ENCODE measurements around the gene EYA2.
"Not testable (repeated sequence)": the region's sequence is repeated elsewhere in the genome, so short reads cannot be mapped to it uniquely, and the experiment has no call there.

Gene EYA2

DNA sequence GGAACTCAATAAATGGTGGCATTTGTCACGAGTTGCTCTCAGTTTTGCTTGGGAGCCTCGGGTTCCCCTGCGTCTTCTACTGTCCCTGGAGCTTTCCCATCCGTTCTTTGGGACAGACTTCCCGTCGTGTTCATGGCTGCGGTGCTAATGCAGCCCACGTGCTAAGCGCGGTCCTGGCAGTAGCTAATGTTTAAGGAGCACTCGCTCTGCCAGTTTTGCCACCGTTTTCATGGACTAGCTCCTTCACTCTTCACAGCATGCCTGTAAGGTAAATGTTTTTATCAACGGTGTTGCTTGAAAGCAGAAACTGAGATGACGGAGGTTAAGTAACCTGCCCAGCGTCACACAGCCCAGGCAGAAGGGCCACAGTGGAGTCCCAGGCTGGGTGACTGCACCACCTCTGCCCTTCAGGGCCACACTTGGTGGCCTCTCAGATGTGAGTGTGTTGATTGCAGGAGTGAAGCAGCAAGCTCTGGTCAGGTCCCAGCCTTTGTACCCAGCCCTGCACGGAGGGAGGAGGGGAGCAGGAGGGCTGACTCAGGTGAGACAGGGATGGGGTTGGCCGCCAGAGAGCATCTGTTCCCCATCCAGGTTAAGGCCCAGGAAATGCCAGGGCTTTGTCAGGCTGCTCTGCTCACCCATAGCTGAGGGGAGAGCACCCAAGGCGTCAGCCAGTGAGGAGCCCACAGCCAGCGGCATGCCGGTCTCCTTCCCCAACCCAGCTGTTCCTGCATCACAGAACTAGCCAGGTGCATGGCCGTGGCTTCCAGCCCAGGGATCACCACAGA, 280.0 kb downstream of the EYA2 start:
- Histone ChIP-seq H3K36me3 (ENCODE audit: insufficient read depth) (0 out of 2 replicates have a peak, but pooled peaks cover 3% of the 10 kb centered on the region), H3K4me1 (ENCODE audit: low read depth, poor library complexity, severe bottlenecking) (no peaks in the 10 kb centered on the region), H4K20me1 (ENCODE audit: insufficient read depth) (no peaks in the 10 kb centered on the region), H3K27me3 (ENCODE audit: insufficient read depth, low read depth) (no peaks in the 10 kb centered on the region), H3K79me2 (ENCODE audit: insufficient read depth, low read depth) (no peaks in the 10 kb centered on the region), H3K27ac (no peak overlapping the region), H3K4me3 (IDR thresholded peaks at IDR 0.05; ENCODE audit: insufficient read depth, low read depth, low read length) (no peak overlapping the region), H2AFZ (ENCODE audit: low read depth) (no peak overlapping the region), H3K9ac (no peak overlapping the region), H3K4me2 (no peak overlapping the region)
- TF ChIP-seq, protein P1, sequence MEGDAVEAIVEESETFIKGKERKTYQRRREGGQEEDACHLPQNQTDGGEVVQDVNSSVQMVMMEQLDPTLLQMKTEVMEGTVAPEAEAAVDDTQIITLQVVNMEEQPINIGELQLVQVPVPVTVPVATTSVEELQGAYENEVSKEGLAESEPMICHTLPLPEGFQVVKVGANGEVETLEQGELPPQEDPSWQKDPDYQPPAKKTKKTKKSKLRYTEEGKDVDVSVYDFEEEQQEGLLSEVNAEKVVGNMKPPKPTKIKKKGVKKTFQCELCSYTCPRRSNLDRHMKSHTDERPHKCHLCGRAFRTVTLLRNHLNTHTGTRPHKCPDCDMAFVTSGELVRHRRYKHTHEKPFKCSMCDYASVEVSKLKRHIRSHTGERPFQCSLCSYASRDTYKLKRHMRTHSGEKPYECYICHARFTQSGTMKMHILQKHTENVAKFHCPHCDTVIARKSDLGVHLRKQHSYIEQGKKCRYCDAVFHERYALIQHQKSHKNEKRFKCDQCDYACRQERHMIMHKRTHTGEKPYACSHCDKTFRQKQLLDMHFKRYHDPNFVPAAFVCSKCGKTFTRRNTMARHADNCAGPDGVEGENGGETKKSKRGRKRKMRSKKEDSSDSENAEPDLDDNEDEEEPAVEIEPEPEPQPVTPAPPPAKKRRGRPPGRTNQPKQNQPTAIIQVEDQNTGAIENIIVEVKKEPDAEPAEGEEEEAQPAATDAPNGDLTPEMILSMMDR (conservative IDR thresholded peaks at IDR 0.05; ENCODE audit: low read depth, low read length) = no peak

DNA sequence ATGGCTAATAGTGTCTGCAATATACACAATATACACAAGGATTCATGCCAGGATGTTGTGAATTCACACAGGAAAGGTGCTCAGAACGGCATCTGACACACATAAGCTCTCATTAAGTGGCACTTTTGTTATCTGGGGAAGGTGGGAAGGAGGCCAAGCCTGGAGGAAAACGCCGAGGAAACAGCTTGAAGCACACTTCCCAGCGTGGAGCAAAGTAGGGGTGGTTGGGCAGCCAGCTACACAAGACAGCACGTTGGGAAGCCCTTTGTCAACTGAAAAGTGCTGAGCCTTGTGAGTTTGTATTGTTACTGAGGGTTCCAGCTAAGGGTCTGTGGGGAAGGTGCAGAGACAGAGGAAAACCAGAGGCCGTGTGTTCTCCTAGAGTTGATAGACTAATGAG, 280.9 kb downstream of the EYA2 start:
- Histone ChIP-seq H3K27ac (no peak overlapping the region), H3K9ac (no peak overlapping the region), H3K36me3 (ENCODE audit: insufficient read depth) (0 out of 2 replicates have a peak, but pooled peaks cover 3% of the 10 kb centered on the region), H3K79me2 (ENCODE audit: insufficient read depth, low read depth) (no peaks in the 10 kb centered on the region), H3K27me3 (ENCODE audit: insufficient read depth, low read depth) (no peaks in the 10 kb centered on the region), H3K4me2 (no peak overlapping the region), H3K4me1 (ENCODE audit: low read depth, poor library complexity, severe bottlenecking) (no peaks in the 10 kb centered on the region), H3K4me3 (IDR thresholded peaks at IDR 0.05; ENCODE audit: insufficient read depth, low read depth, low read length) (no peak overlapping the region), H2AFZ (ENCODE audit: low read depth) (no peak overlapping the region), H4K20me1 (ENCODE audit: insufficient read depth) (no peaks in the 10 kb centered on the region)
- TF ChIP-seq, protein P1 (conservative IDR thresholded peaks at IDR 0.05; ENCODE audit: low read depth, low read length) = no peak

DNA sequence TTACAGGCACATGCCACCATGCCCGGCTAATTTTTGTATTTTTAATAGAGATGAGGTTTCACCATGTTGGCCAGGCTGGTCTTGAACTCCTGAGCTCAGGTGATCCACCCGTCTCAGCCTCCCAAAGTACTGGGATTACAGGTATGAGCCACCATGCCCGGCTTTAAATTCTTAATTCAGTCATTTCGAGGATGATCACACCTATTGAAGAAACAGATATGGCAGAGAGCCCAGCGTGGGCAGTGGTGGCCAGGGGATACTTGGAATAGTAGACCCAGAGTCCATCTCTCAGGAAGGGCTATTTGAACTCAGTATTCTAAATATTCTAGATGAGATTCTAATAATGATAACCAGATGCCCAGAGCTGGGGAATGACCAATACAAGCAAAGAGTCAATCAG, 281.6 kb downstream of the EYA2 start:
- not testable (repeated sequence) for H3K27ac ChIP-seq; H4K20me1 ChIP-seq (ENCODE audit: insufficient read depth); H3K9ac ChIP-seq; H3K4me1 ChIP-seq (ENCODE audit: low read depth, poor library complexity, severe bottlenecking); H3K79me2 ChIP-seq (ENCODE audit: insufficient read depth, low read depth); H2AFZ ChIP-seq (ENCODE audit: low read depth); H3K27me3 ChIP-seq (ENCODE audit: insufficient read depth, low read depth); H3K4me3 ChIP-seq (IDR thresholded peaks at IDR 0.05; ENCODE audit: insufficient read depth, low read depth, low read length); H3K36me3 ChIP-seq (ENCODE audit: insufficient read depth); H3K4me2 ChIP-seq

DNA sequence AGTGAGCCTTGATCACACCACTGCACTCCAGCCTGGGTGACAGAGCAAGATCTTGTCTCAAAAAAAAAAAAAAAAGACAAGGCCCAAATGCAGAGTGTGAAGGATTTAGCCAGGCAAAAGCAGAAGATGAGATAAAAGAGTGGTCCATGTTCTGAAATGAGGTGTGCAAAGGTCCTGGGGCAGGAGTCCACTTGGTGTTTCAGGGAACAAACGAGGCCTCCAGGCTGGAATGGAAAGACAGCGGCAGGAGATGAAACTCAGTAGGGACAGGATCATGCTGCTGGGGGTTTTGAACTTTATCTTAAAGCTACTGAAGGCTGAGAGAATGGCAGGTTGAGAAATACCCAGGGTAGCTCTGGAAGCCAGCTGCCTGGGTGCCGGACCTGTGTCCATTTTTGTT, 283.6 kb downstream of the EYA2 start:
- no peaks in the 10 kb centered on the region for H3K4me1 ChIP-seq (ENCODE audit: low read depth, poor library complexity, severe bottlenecking)
- no peak overlapping the region for H3K4me3 ChIP-seq (IDR thresholded peaks at IDR 0.05; ENCODE audit: insufficient read depth, low read depth, low read length)
- no peak overlapping the region for H3K4me2 ChIP-seq
- no peak overlapping the region for H3K9ac ChIP-seq
- no peaks in the 10 kb centered on the region for H4K20me1 ChIP-seq (ENCODE audit: insufficient read depth)
- H3K27ac ChIP-seq = no peak overlapping the region
- 0 out of 2 replicates have a peak, but pooled peaks cover 3% of the 10 kb centered on the region for H3K36me3 ChIP-seq (ENCODE audit: insufficient read depth)
- no peak overlapping the region for H2AFZ ChIP-seq (ENCODE audit: low read depth)
- no peaks in the 10 kb centered on the region for H3K79me2 ChIP-seq (ENCODE audit: insufficient read depth, low read depth)
- TF ChIP-seq, protein P1 (conservative IDR thresholded peaks at IDR 0.05; ENCODE audit: low read depth, low read length) = no peak
- no peaks in the 10 kb centered on the region for H3K27me3 ChIP-seq (ENCODE audit: insufficient read depth, low read depth)

DNA sequence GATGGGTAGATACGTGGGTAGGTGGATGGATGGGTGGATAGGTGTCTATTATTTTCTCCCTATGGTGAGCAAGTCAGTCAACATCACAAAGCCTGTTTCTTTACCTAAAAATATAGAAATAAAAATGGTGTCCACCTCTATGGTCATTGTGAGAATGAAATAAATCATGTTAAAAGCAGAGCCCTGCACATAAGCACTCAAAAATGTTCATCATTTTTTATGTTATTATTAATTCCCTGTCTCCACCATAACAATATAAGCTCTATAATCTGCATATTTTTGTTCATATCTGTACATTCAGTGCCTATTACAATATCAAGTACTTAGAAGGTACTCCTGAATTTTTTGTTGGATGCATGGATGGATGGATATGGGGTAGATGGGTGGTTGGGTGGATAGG, 284.2 kb downstream of the EYA2 start:
- Histone ChIP-seq H3K4me1 (ENCODE audit: low read depth, poor library complexity, severe bottlenecking) (no peaks in the 10 kb centered on the region), H3K36me3 (ENCODE audit: insufficient read depth) (peaks cover 3% of the 10 kb centered on the region; the same call in 1 of the 2 replicates), H3K9ac (no peak overlapping the region), H2AFZ (ENCODE audit: low read depth) (no peak overlapping the region), H4K20me1 (ENCODE audit: insufficient read depth) (no peaks in the 10 kb centered on the region), H3K27ac (no peak overlapping the region), H3K4me3 (IDR thresholded peaks at IDR 0.05; ENCODE audit: insufficient read depth, low read depth, low read length) (no peak overlapping the region), H3K4me2 (no peak overlapping the region), H3K79me2 (ENCODE audit: insufficient read depth, low read depth) (no peaks in the 10 kb centered on the region), H3K27me3 (ENCODE audit: insufficient read depth, low read depth) (no peaks in the 10 kb centered on the region)
- TF ChIP-seq, protein P1 (conservative IDR thresholded peaks at IDR 0.05; ENCODE audit: low read depth, low read length) = no peak

Data from KMS-11 (cell line).